GM20000 (cell line): Measurements from ENCODE around the gene CHD9NB.

Source experiments
- DNase-seq: peaks from one replicate; pipeline ENCODE4 v3.0.0; 2012; ENCODE audit warnings: low spot score
- TF ChIP-seq, protein P1 (sequence below): IDR thresholded peaks from 2 replicates; pipeline ENCODE4 v1.5.1; 2012; ENCODE audit warnings: mild to moderate bottlenecking, control low read depth; ENCODE audit errors: extremely low read depth, missing control alignments

The CHD9NB gene

DNA sequence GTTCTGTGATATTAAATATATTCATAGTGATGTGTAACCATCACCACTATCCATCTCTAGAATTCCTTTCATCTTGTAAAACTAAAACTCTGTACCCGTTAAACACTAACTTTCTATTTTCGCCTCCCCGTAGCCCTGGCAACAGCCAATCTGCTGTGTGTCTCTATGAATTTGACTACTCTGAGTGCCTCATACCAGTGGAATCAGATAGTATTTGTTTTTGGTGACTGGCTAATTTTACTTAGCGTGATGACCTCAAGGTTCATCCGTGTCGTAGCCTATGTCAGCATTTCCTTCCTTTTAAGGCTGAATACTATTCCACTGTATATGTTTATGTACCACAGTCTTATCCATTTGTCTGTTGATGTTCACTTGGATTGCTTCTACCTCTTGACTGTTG is 20.3 kb upstream of the CHD9NB start:
- TF ChIP-seq, protein P1, sequence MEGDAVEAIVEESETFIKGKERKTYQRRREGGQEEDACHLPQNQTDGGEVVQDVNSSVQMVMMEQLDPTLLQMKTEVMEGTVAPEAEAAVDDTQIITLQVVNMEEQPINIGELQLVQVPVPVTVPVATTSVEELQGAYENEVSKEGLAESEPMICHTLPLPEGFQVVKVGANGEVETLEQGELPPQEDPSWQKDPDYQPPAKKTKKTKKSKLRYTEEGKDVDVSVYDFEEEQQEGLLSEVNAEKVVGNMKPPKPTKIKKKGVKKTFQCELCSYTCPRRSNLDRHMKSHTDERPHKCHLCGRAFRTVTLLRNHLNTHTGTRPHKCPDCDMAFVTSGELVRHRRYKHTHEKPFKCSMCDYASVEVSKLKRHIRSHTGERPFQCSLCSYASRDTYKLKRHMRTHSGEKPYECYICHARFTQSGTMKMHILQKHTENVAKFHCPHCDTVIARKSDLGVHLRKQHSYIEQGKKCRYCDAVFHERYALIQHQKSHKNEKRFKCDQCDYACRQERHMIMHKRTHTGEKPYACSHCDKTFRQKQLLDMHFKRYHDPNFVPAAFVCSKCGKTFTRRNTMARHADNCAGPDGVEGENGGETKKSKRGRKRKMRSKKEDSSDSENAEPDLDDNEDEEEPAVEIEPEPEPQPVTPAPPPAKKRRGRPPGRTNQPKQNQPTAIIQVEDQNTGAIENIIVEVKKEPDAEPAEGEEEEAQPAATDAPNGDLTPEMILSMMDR: no peak
- no peak for DNase-seq

- TF ChIP-seq, protein P1: no peak
- DNase-seq: peak; percentile 47
These were observed 19.1 kb upstream of the CHD9NB start for GRCh38 chr16:53071748-53072301.

- DNase-seq: no peak
- TF ChIP-seq, protein P1: no peak
These were observed 17.1 kb upstream of the CHD9NB start for GRCh38 chr16:53069772-53070171.

DNA sequence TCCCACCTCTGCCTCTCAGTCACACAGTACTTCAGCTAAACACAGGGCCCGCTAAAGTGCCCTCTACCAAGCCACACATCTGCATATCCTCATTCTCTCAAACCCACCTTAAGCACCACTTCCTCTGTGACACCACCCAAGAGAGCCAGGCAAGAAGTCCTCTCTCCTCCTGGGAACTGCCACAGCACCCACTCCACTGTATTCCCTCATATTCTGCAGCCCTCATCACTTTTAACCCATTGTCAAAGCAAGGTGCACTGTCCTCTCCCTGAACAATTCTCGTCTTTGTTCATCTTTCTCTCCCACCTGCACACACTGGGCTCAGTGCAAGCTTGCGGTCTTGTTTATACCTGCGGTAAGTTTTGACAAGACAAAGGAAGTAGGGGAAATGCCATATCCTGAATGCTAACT is 15.7 kb upstream of the CHD9NB start:
- DNase-seq: no peak
- TF ChIP-seq, protein P1: no peak

DNA sequence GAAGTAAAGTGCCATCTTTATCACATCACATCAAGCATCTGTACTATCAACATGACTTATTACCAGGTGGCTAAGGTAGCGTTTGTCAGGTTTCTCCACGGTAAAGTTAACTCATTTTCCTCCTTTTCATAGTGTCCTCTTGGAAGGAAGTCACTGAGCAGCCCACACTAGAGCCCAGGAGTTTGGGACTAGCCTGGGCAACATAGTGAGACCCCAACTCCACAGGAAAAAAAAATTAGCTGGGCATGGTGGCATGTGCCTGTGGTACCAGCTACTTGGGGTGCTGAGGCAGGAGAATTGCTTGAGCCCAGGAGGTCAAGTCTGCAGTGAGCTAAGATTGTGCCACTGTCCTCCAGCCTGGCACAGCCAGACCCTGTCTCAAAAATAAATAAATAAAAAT is 15.0 kb upstream of the CHD9NB start:
- TF ChIP-seq, protein P1: no peak
- DNase-seq: no peak

GRCh38 chr16:53065461-53066061 is 12.9 kb upstream of the CHD9NB start:
- TF ChIP-seq, protein P1: no peak
- no peak for DNase-seq

DNA sequence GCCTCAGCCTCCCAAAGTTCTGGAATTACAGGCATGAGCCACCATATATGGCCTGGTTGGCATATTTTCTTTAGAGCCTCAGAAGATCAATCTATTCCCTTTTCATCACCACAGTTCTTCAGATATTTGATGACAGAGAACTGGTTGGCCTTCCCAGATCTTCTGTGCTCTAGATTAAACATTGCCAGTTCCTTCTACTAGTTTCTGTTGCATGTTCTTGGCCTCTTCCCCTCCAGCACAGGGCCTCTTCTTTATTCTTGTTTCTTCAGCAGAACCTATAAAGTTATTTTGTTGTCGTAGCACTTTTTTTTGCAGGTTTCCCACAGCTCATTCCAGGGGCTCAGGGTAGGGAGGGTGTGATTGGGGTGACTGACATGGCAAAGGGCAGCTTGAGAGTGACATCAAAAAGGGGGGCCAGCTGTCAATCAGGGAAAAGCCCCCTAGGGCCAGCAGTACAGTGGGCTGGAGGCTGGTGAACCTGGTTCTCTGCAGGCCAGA is 11.4 kb upstream of the CHD9NB start:
- TF ChIP-seq, protein P1: no peak
- DNase-seq: no peak
